NCI-H510A (cell line): ENCODE measurements around the gene CORO2B.

Source experiments
- DNase-seq: peaks from one replicate; lab custom pipeline; 2025; lab: John Stamatoyannopoulos, UW

CORO2B gene

GRCh38 chr15:68626739-68627138, 47.9 kb downstream of the CORO2B start:
- no peak for DNase-seq

DNA sequence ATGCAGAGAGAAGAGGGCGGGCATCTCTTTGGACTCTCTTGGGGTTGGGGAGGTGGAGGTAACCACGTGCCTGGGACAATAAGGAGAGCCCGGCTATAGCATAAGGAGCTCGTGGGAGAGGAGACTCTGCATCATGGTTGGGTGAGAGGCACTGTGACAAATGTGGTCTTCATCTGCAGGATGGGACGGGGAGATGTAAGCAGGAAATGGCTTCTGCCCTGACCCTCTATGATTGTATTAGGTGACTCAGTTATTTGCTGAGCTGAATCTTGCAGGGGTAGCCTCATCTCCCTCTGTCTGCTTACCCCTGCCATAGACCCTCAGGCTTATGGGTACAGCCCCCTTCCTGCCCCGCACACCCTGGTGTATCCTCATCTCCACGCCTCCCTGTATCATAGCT, 48.7 kb downstream of the CORO2B start:
- no peak for DNase-seq

DNA sequence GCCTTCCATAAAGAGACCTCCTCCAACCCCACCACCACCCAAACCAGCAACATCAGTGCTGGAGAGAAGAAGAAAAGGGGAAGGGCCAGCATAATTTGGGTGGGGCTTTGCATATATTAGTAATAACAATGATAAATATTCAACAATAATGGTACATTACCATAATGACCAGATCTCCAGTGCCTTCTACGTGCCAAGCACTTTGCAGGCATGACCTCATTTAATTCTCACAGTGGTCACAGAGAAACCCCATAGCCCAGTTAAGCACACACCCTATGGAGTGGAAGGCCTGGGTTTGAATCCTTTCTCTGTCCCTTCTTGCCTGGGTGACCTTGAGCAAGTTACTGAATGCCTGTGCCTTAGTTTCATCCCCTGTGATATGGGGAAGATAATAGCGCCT, 49.2 kb downstream of the CORO2B start:
- DNase-seq, result no peak

DNA sequence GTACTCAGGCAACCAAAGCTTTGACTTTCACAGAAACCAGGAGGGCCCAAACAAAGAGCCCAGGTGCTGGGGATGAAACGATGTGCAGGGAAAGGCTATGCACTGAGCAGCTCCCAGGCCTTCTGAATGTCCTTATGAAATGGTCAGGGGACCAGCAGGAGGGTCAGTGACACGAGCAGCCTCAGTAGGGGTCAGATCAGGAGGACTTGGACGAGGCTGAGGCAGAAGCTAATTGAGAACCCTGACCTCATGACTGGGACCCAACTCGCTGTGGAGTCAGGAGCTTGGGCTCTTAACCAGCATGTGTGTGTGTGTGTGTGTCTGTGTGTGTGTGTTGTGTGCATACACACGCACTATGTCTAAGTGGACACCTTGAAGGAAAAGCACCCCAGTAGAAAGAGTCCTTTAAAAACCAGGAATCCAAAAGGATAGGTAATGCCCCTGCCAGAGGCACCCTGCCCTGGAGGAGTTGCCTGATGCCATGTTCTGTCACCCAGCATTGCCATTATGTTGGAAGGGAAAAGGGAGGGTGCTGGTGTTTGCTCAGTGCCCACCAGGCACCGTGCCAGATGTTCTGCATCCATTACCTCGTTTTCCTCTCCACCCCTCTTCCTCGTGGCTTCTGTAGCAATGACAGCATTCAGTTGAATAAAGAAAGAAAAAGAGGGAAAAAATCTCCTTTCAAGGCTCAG, 50.9 kb downstream of the CORO2B start:
- no peak for DNase-seq

- no peak for DNase-seq
Observed at GRCh38 chr15:68630211-68630555, 51.4 kb downstream of the CORO2B start.

DNA sequence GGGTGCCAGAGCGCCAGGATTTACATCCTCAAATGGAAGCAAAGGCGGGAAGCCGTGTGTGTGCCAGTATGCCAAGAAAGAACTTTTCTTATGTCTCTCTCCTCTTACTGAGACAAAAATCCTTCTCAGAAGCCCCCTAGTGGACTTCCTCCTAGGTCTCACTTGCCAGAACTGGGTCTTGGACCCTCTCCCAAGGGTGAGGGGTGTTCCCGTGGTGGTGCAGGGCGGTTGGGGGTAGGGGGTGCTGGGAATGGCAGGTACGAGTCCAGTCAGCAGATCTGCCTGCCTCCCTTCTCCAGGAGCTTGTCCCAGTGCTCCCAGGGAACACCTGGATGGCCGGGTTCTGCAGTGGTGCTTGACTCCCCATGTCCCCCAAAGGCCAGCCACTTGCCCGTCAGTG, 52.0 kb downstream of the CORO2B start:
- DNase-seq, result no peak

- DNase-seq, result no peak
Observed at GRCh38 chr15:68631601-68632051, 52.8 kb downstream of the CORO2B start.

GRCh38 chr15:68632101-68632500, 53.3 kb downstream of the CORO2B start:
- DNase-seq, result no peak

DNA sequence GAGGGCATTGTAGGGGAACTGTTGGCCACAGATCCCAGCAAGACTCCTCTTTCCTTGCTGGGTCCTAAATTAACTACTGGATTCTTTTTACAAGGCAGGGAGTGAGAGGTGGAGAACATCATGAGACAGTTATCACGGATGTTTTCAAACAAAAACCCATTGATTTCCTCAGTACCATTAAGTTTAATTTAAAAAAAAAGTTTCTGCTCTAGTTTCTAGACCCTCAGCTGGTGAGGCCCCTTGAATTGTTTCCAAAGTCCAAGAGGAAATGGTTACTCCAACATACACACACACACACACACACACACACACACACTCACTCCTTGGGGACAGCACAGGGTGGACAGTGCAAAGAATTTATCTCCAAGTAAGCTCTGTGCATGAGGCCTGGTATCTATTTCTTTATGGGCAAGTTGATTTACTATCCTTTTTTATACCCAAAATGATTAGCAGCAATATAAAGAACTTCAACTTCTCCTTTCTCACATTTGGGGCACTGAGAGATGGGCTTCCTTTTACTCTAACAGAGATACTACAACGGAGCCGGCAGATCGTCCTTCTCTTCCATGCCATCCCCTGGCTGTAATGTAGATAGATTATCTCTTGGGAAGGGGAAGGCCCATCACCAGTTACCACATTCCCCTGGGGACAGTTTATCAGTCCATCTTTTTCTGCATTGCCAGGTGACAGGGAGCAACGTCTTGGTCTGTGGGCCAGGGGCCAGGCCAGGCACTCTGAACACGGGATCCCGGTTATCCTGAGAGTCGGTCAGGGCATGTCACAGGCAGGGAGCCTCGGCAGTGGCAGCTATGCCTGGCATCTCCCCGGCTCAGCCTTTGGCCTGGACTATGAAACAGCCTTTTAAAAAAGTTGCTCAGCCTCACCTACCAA, 54.7 kb downstream of the CORO2B start:
- no peak for DNase-seq

DNA sequence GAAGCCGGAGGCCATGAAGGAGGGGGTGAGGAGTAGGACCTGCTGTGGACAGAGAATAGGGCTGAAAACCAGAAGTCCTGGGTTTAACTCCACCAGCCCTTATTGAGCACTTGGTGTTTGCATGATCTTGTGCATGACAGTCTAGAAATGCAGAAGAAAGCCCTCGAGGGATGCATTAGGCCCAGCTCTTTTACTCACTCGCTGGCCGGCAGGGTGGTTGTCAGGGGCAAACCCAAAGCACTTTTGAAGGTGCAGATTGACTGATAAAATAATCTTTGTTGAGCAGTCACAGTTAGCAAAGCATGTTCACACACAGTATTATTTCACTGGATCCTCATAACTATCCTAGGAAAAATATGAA, 55.3 kb downstream of the CORO2B start:
- no peak for DNase-seq

- no peak for DNase-seq
Observed at GRCh38 chr15:68634531-68634930, 55.7 kb downstream of the CORO2B start.

DNA sequence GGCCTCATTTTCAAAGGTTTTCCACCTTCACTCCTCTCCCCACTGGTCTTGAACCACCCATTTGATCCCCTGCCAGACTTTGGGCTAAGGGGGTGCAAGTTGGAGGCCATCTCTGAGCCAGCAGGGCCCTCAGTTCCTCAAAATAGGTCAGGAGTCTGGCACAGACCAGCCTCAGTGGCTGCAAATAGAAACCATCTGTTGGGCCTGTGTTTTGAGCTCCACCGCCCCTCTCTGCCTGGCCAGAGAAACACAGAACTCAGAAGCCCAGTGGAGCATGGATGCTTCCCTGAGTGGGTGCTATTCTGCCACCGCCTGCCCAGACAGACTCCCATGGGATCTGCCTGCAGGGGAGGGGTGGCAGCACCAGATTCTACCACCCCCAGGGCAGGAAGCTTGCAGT, 56.3 kb downstream of the CORO2B start:
- no peak for DNase-seq

DNA sequence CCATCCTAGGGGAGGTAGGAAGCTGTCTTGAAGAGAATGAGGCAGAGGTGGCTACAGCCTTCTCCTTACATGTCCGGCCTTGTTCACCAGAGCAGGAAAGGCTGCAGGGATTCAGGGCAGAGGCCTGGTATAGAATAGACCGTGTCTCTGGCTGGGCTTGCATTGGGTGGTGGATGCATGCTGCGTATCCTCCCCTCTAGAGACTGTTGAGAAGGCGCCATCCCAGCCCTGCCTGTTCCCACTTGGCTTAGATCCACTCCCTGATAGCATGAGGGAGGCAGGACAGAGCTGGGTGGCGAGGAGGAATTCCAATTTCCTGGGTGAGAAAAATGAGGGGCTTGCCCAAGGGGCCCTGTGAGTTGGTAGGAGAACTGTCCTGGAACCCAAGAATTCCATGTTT, 57.5 kb downstream of the CORO2B start:
- DNase-seq, result no peak

GRCh38 chr15:68637767-68638404, 59.1 kb downstream of the CORO2B start:
- no peak for DNase-seq

- DNase-seq, result no peak
Observed at GRCh38 chr15:68638953-68639515, 60.2 kb downstream of the CORO2B start.

DNA sequence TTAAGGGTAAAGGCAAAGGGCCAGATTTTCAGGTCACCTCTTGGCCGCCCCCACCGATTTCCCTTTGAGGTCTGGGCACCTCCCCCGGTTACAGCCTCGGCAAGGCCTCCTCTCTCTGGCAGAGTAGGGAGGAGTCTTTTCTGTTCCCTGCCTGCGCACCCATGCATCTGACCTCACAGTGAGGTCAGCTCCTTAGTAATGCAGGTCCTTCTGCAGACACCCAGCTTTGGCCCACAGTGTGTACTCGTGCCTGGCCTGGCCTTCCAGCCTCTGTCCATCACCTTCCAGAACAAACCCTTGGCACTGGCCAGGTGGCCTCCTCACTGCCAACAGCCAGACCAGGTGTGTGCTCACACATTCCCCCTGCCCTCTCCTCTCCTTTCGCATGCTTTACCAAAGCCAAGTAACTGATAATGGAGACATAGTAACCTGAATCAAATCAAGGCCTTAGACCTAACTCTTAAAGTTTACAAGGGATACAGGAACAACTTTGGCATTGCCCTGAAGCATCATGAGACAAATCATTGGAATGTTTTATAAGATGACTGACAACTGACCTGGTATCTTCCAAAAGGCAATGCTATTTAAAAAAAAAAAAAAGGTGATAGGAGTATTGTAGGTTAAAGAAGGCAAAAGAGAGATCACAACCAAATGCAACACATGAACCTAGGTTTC, 61.3 kb downstream of the CORO2B start:
- DNase-seq, result no peak

GRCh38 chr15:68640791-68641331, 62.1 kb downstream of the CORO2B start:
- no peak for DNase-seq

GRCh38 chr15:68641376-68641775, 62.6 kb downstream of the CORO2B start:
- DNase-seq, result no peak

DNA sequence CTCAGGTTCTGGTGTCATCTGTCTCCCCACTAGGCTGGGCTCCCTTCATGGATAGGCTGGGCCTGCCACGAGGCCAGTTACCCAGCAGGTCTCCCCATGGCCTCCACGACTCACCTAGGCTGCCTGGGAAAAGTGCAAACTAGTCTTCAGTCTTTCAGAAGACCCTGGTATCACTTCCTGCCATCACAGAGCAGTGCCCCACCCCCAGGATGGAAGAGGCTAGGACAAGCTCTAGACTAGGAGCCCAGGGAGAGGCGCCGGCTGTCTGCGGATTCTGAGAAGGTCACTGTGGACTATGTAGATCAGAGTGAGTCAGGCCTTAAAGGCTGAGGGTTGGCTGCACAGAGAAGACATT, 63.7 kb downstream of the CORO2B start:
- no peak for DNase-seq

DNA sequence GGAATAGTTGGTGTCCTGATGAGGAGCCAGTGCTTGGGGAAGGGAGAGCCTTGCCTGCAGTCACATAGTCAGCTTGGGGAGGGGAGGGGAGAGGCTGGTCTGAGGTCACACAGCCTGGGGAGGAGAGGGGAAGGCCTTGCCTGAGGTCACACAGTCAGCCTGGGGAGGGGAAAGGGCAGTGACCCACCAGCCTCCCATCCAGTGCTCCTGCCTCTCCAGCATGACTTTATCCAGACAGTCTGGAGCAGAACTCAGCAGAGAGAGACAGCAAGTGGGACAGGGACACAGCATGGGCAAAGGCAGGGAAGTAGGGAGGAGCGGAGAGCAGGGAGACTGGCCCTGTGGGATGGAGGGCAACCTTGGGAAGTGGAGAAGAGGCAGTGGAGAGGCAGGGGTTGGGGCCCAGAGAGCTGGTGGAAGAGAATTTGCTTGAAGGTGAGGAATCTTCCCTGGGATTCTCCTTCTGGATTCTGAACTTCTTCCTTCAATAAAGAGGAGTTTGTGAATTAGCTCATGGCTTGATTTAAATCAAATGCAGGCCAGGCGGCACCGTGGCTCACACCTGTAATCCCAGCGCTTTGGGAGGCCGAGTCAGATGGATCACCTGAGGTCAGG, 64.5 kb downstream of the CORO2B start:
- DNase-seq, result no peak

- no peak for DNase-seq
Observed at GRCh38 chr15:68644083-68644904, 65.5 kb downstream of the CORO2B start.
